ENCODE results near the gene STMND1. TPM values are rescaled to one million over a fixed set of nuclear protein-coding genes. Genes with fewer than 3 reads are reported as not detected.

The STMND1 gene
- polyA plus RNA-seq, 1 experiment: not detected

GRCh38 chr6:17169291-17169690 is 67.4 kb downstream of the STMND1 start:
- Histone ChIP-seq H3K4me3 (ENCODE audit: low read depth, low read length) (no peak overlapping the region), H3K27ac (ENCODE audit: low read depth, low read length) (peak overlapping the region; percentile 41)
- POLR2A ChIA-PET: interaction anchor here (0.6 to 1.1 kb wide), 8 partner anchors 100 to 678 kb away, joined by 3 to 7 read pairs (median 4); partner anchors contain the start of gene CAP2

DNA sequence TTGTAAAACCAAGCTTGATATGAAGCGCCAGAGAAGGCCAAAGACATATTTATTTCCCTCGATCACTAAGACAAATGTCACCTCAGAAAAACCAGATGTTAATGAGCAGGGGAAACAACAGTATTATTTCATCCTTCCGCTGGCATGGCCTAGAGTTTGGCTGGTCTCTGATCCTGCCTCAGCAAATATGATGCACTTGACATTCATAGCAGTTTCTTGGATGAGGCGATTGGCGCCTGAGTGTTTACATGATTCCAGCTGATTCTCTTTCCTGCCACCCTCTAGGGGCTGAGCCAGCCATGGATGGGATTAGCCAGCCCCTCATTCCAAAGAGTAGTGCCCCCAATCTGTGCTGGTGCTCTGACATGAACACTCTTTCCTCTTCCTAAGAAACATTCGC is 67.9 kb downstream of the STMND1 start:
- POLR2A ChIA-PET: interaction anchor here (0.6 to 1.1 kb wide), 6 partner anchors 111 to 342 kb away, joined by 3 to 7 read pairs (median 5); partner anchors contain the start of gene CAP2
- Histone ChIP-seq H3K9me3 (ENCODE audit: control insufficient read depth, insufficient read depth, low read length) (no peaks in the 10 kb centered on the region), H3K27ac (ENCODE audit: low read depth, low read length) (no peak overlapping the region), H3K4me3 (ENCODE audit: low read depth, low read length) (no peak overlapping the region), H3K27me3 (ENCODE audit: control insufficient read depth, insufficient read depth, low read length) (no peaks in the 10 kb centered on the region)
- no peak for DNase-seq (ENCODE audit: low read depth, low spot score)
- TF ChIP-seq, protein P1, sequence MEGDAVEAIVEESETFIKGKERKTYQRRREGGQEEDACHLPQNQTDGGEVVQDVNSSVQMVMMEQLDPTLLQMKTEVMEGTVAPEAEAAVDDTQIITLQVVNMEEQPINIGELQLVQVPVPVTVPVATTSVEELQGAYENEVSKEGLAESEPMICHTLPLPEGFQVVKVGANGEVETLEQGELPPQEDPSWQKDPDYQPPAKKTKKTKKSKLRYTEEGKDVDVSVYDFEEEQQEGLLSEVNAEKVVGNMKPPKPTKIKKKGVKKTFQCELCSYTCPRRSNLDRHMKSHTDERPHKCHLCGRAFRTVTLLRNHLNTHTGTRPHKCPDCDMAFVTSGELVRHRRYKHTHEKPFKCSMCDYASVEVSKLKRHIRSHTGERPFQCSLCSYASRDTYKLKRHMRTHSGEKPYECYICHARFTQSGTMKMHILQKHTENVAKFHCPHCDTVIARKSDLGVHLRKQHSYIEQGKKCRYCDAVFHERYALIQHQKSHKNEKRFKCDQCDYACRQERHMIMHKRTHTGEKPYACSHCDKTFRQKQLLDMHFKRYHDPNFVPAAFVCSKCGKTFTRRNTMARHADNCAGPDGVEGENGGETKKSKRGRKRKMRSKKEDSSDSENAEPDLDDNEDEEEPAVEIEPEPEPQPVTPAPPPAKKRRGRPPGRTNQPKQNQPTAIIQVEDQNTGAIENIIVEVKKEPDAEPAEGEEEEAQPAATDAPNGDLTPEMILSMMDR (IDR thresholded peaks at IDR 0.05; ENCODE audit: low read depth, low read length): no peak
- CTCF ChIA-PET: interaction anchor here (0.5 to 2.9 kb wide), 10 partner anchors 9 to 975 kb away, joined by 3 to 12 read pairs (median 4); partner anchors contain the start of gene RBM24

More at GRCh38 chr6:17169291-17169690, 67.4 kb downstream of the STMND1 start:
- DNase-seq (ENCODE audit: low read depth, low spot score): peak; percentile 68
- Histone ChIP-seq H3K9me3 (ENCODE audit: control insufficient read depth, insufficient read depth, low read length) (no peaks in the 10 kb centered on the region), H3K27me3 (ENCODE audit: control insufficient read depth, insufficient read depth, low read length) (no peaks in the 10 kb centered on the region)
- TF ChIP-seq, protein P1 (IDR thresholded peaks at IDR 0.05; ENCODE audit: low read depth, low read length): peak; percentile 32; the same call in 1 of the 2 replicates
- CTCF ChIA-PET: interaction anchor here (0.6 to 2.9 kb wide), 9 partner anchors 8 to 975 kb away, joined by 3 to 12 read pairs (median 3); partner anchors contain the start of gene RBM24

- POLR2A ChIA-PET: interaction anchor here (0.6 to 0.7 kb wide), 2 partner anchors 39 to 182 kb away, joined by 3 to 6 read pairs; no protein-coding TSS in a partner anchor
- DNase-seq (ENCODE audit: low read depth, low spot score): no peak
- peaks cover 4% of the 10 kb centered on the region; the same call in 1 of the 2 replicates for H3K9me3 ChIP-seq (ENCODE audit: control insufficient read depth, insufficient read depth, low read length)
- no peak overlapping the region for H3K4me3 ChIP-seq (ENCODE audit: low read depth, low read length)
- H3K27me3 ChIP-seq (ENCODE audit: control insufficient read depth, insufficient read depth, low read length): no peaks in the 10 kb centered on the region
- TF ChIP-seq, protein P1 (IDR thresholded peaks at IDR 0.05; ENCODE audit: low read depth, low read length): no peak
- CTCF ChIA-PET: interaction anchor here (0.7 to 1.2 kb wide), 3 partner anchors 411 to 631 kb away, joined by 3 to 5 read pairs (median 3); no protein-coding TSS in a partner anchor
- H3K27ac ChIP-seq (ENCODE audit: low read depth, low read length): no peak overlapping the region
Observed at GRCh38 chr6:17172836-17173470, 71.1 kb downstream of the STMND1 start.

DNA sequence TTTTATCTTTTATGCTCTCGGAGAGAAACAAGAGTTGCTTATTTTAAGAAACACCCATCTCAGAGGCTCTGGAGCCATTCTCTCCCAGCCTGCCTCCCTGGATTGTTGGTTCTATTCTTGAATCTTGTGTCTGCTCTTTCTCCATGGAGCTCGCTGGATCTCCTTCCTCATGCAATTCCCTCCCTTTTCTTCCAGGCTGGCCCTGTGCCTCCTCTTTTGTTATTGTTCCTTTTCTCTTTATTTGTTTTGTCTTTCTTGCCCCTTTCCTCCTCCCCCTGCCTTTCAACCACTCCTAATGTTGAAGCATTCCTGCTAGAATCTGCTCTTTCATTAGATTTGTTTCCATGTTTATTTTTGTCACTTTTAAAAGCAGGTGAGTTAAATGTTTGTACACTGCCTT is 76.5 kb downstream of the STMND1 start:
- TF ChIP-seq, protein P1 (IDR thresholded peaks at IDR 0.05; ENCODE audit: low read depth, low read length): no peak
- Histone ChIP-seq H3K27me3 (ENCODE audit: control insufficient read depth, insufficient read depth, low read length) (no peaks in the 10 kb centered on the region), H3K4me3 (ENCODE audit: low read depth, low read length) (no peak overlapping the region), H3K27ac (ENCODE audit: low read depth, low read length) (no peak overlapping the region), H3K9me3 (ENCODE audit: control insufficient read depth, insufficient read depth, low read length) (peaks cover 15% of the 10 kb centered on the region; the same call in 1 of the 2 replicates)
- CTCF ChIA-PET: interaction anchor here (1.1 kb wide), 1 partner anchor 13 kb away, joined by 3 read pairs; no protein-coding TSS in a partner anchor
- no peak for DNase-seq (ENCODE audit: low read depth, low spot score)
- POLR2A ChIA-PET: no interaction called here
